Neural cell (in vitro differentiated cells): ENCODE measurements around the gene POU4F3. TPM values are rescaled to one million over a fixed set of nuclear protein-coding genes. Genes with fewer than 3 reads are reported as not detected.

Experiments used
- H2AFZ ChIP-seq: fragments of 200-600, 300-800 bp; sonication (generic), shearing (Covaris generic); 2 replicates; pipeline ENCODE4 v1.6.0; 2014; ENCODE audit warnings: low read depth, mild to moderate bottlenecking, antibody characterized with exemption, low read length, moderate library complexity
- H3F3A ChIP-seq: fragments of 200-600 bp; shearing (Covaris generic); 2 replicates; pipeline ENCODE4 v1.6.1; 2016; ENCODE audit warnings: mild to moderate bottlenecking, moderate library complexity, mixed read lengths, antibody characterized with exemption, low read length; ENCODE audit not compliant: insufficient read depth, poor library complexity, severe bottlenecking
- H3K27ac ChIP-seq: fragments of 200-600, 300-800 bp; sonication (generic), shearing (Covaris generic); 2 replicates; pipeline ENCODE4 v1.5.1; 2014; ENCODE audit warnings: mild to moderate bottlenecking, low read length, moderate library complexity
- H3K27me3 ChIP-seq: fragments of 300-800, 200-600 bp; sonication (generic), shearing (Covaris generic); 2 replicates; pipeline ENCODE4 v1.6.0; 2014; ENCODE audit warnings: mild to moderate bottlenecking, low read depth, low read length, moderate library complexity; ENCODE audit not compliant: insufficient read depth
- H3K36me3 ChIP-seq: fragments of 300-800, 200-600 bp; sonication (generic), shearing (Covaris generic); 2 replicates; pipeline ENCODE4 v1.5.1; 2014; ENCODE audit warnings: mild to moderate bottlenecking, antibody characterized with exemption, low read length, moderate library complexity; ENCODE audit not compliant: insufficient read depth
- H3K4me2 ChIP-seq: fragments of 300-800, 200-600 bp; sonication (generic), shearing (Covaris generic); 2 replicates; pipeline ENCODE4 v1.6.0; 2014; ENCODE audit warnings: mild to moderate bottlenecking, low read length
- H3K4me3 ChIP-seq: fragments of 300-800, 200-600 bp; sonication (generic), shearing (Covaris generic); 2 replicates; pipeline ENCODE4 v1.5.1; 2014; ENCODE audit warnings: mild to moderate bottlenecking, low read length, moderate library complexity
- H3K79me2 ChIP-seq: fragments of 200-600 bp; shearing (Covaris generic); replicated peaks from 2 replicates; pipeline ENCODE4 v1.6.0; 2014; ENCODE audit warnings: mild to moderate bottlenecking, low read length, moderate library complexity; ENCODE audit not compliant: insufficient read depth
- H3K9ac ChIP-seq: fragments of 300-800, 200-600 bp; sonication (generic), shearing (Covaris generic); 2 replicates; pipeline ENCODE4 v1.6.1; 2016; ENCODE audit warnings: mild to moderate bottlenecking, low read length, mixed read lengths
- H3K9me2 ChIP-seq: fragments of 200-600 bp; shearing (Covaris generic); 2 replicates; pipeline ENCODE4 v1.6.1; 2016; ENCODE audit warnings: mild to moderate bottlenecking, low read length, mixed read lengths; ENCODE audit not compliant: insufficient read depth
- H3K9me3 ChIP-seq: fragments of 200-600, 300-800 bp; sonication (generic), shearing (Covaris generic); 2 replicates; pipeline ENCODE4 v1.6.1; 2016; ENCODE audit warnings: mild to moderate bottlenecking, mixed run types, low read length, moderate library complexity, mixed read lengths
- H4K20me1 ChIP-seq: fragments of 200-600 bp; shearing (Covaris generic); 2 replicates; pipeline ENCODE4 v1.6.1; 2016; ENCODE audit warnings: mild to moderate bottlenecking, mixed run types; ENCODE audit not compliant: insufficient read depth
- EP300 ChIP-seq: fragments of 450-650 bp; conservative IDR thresholded peaks from 2 replicates; pipeline ENCODE4 v1.6.1; 2014; ENCODE audit warnings: antibody characterized with exemption, mild to moderate bottlenecking, moderate library complexity; ENCODE audit not compliant: poor library complexity, severe bottlenecking
- EZH2 ChIP-seq: fragments of 200-600, 300-800 bp; shearing (Covaris generic), sonication (generic); IDR thresholded peaks from 2 replicates; pipeline ENCODE4 v1.6.1; 2014; ENCODE audit warnings: antibody characterized with exemption, low read length, borderline replicate concordance, mild to moderate bottlenecking; ENCODE audit not compliant: insufficient read depth, poor library complexity, severe bottlenecking
- MXI1 ChIP-seq: fragments of 450-650 bp; conservative IDR thresholded peaks from 2 replicates; pipeline ENCODE4 v1.6.1; 2014; ENCODE audit warnings: antibody characterized with exemption, mild to moderate bottlenecking; ENCODE audit not compliant: poor library complexity, severe bottlenecking
- RAD21 ChIP-seq: fragments of 450-650 bp; conservative IDR thresholded peaks from 2 replicates; pipeline ENCODE4 v1.6.1; 2014; ENCODE audit warnings: antibody characterized with exemption, mild to moderate bottlenecking, moderate library complexity
- SMC3 ChIP-seq: fragments of 450-650 bp; conservative IDR thresholded peaks from 2 replicates; pipeline ENCODE4 v1.6.1; 2014; ENCODE audit warnings: antibody characterized with exemption, mild to moderate bottlenecking, moderate library complexity; ENCODE audit not compliant: poor library complexity
- TAF1 ChIP-seq: IDR thresholded peaks from 2 replicates; pipeline ENCODE4 v1.6.1; 2012; ENCODE audit warnings: low read depth
- polyA plus RNA-seq: library from polyadenylated mRNA; depleted of rRNA; stranded (reverse); fragments of >200 nt; gene quantifications from 2 replicates; pipeline ENCODE4 v1.2.3, GENCODE V29; 2014
- TF ChIP-seq, protein P1 (sequence below): fragments of 450-650 bp; IDR thresholded peaks from 2 replicates; pipeline ENCODE4 v1.5.1; 2014; ENCODE audit warnings: antibody characterized with exemption, mild to moderate bottlenecking, moderate library complexity; ENCODE audit not compliant: poor library complexity, severe bottlenecking
- TF ChIP-seq, protein P2 (sequence below): IDR thresholded peaks from 2 replicates; pipeline ENCODE4 v1.6.1; 2012; ENCODE audit warnings: borderline replicate concordance

The POU4F3 gene
- polyA plus RNA-seq, 1 donor from 2014 or later: 0.15 TPM

DNA sequence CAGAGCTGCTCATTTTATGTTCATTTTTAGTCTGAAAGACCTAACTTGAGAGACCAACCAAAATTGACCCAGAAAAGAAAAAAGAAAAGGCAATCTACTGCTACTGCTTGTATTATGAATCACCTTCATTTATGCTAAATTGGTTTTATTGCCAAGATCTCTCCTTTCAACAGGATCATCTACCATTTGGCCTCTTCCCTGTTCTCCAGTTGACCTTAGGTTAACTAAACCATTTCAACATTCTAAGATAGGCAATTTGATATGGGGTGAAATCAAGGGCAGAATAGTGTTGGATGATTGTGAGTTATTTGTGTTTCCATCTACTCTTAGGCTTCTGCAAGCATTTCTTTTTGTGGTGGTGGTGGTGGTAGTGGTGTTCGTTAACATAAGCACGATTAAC is 48.3 kb upstream of the POU4F3 start:
- no peaks in the 10 kb centered on the region for H4K20me1 ChIP-seq
- H3K4me2 ChIP-seq: no peak overlapping the region
- H3K9ac ChIP-seq: no peak overlapping the region
- H3K9me3 ChIP-seq: no peaks in the 10 kb centered on the region
- no peaks in the 10 kb centered on the region for H3K27me3 ChIP-seq
- H3K27ac ChIP-seq: no peak overlapping the region
- no peak overlapping the region for H3K4me3 ChIP-seq
- no peaks in the 10 kb centered on the region for H3K9me2 ChIP-seq
- H3F3A ChIP-seq: no peaks in the 10 kb centered on the region
- H3K79me2 ChIP-seq: no peaks in the 10 kb centered on the region
- H3K36me3 ChIP-seq: no peaks in the 10 kb centered on the region
- TF ChIP-seq, protein P1, sequence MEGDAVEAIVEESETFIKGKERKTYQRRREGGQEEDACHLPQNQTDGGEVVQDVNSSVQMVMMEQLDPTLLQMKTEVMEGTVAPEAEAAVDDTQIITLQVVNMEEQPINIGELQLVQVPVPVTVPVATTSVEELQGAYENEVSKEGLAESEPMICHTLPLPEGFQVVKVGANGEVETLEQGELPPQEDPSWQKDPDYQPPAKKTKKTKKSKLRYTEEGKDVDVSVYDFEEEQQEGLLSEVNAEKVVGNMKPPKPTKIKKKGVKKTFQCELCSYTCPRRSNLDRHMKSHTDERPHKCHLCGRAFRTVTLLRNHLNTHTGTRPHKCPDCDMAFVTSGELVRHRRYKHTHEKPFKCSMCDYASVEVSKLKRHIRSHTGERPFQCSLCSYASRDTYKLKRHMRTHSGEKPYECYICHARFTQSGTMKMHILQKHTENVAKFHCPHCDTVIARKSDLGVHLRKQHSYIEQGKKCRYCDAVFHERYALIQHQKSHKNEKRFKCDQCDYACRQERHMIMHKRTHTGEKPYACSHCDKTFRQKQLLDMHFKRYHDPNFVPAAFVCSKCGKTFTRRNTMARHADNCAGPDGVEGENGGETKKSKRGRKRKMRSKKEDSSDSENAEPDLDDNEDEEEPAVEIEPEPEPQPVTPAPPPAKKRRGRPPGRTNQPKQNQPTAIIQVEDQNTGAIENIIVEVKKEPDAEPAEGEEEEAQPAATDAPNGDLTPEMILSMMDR: no peak
- TF ChIP-seq SMC3 (no peak), EZH2 (no peak), MXI1 (no peak), EP300 (no peak), TAF1 (no peak)
- no peak overlapping the region for H2AFZ ChIP-seq

DNA sequence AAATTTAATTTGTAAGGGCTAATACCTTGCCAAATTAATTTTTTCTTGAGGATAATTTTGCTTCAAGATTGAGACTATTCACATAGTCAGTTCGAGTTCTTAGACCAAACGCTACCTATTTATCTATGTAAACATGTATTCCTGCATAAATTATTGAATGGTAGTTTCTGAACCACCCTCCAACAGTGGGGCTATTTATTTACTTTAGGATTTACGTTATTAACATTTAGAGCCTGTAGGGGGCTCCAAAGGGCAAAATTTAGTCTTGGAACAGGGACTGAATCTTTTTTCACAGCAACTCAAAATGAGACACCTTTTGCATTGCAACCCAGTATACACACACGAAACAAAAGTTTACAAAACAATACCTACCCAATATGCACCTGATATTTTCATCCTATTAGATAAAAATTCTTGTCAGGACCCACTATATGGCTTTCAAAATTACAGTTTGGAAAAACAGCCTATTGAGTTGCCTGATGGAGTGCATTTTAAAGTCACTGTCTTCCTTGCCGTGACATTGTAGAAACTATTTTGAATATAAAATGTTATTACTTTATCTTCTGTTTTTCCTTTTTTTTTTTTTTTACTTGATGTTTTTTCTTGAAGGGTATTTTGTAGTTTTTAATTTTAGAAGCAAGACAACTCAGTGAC is 47.1 kb upstream of the POU4F3 start:
- H3K9me2 ChIP-seq: no peaks in the 10 kb centered on the region
- H3K4me3 ChIP-seq: no peak overlapping the region
- no peak overlapping the region for H3K27ac ChIP-seq
- no peaks in the 10 kb centered on the region for H3K9me3 ChIP-seq
- TF ChIP-seq, protein P2, sequence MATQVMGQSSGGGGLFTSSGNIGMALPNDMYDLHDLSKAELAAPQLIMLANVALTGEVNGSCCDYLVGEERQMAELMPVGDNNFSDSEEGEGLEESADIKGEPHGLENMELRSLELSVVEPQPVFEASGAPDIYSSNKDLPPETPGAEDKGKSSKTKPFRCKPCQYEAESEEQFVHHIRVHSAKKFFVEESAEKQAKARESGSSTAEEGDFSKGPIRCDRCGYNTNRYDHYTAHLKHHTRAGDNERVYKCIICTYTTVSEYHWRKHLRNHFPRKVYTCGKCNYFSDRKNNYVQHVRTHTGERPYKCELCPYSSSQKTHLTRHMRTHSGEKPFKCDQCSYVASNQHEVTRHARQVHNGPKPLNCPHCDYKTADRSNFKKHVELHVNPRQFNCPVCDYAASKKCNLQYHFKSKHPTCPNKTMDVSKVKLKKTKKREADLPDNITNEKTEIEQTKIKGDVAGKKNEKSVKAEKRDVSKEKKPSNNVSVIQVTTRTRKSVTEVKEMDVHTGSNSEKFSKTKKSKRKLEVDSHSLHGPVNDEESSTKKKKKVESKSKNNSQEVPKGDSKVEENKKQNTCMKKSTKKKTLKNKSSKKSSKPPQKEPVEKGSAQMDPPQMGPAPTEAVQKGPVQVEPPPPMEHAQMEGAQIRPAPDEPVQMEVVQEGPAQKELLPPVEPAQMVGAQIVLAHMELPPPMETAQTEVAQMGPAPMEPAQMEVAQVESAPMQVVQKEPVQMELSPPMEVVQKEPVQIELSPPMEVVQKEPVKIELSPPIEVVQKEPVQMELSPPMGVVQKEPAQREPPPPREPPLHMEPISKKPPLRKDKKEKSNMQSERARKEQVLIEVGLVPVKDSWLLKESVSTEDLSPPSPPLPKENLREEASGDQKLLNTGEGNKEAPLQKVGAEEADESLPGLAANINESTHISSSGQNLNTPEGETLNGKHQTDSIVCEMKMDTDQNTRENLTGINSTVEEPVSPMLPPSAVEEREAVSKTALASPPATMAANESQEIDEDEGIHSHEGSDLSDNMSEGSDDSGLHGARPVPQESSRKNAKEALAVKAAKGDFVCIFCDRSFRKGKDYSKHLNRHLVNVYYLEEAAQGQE: no peak
- peak; percentile 74 for TF ChIP-seq RAD21
- TF ChIP-seq, protein P1: peak; percentile 74
- TF ChIP-seq SMC3: peak; percentile 76
- no peak for TF ChIP-seq TAF1
- no peaks in the 10 kb centered on the region for H4K20me1 ChIP-seq
- H3K79me2 ChIP-seq: no peaks in the 10 kb centered on the region
- no peaks in the 10 kb centered on the region for H3K27me3 ChIP-seq
- H3K36me3 ChIP-seq: no peaks in the 10 kb centered on the region
- no peak overlapping the region for H2AFZ ChIP-seq
- H3K4me2 ChIP-seq: no peak overlapping the region
- H3K9ac ChIP-seq: no peak overlapping the region
- no peaks in the 10 kb centered on the region for H3F3A ChIP-seq
